Activated T-helper 1 cell treated with anti-CD3 and anti-CD28 coated beads, Interleukin-12 subunit alpha, Interleukin-12 subunit beta, Interleukin-2, Interleukin-4 antibody, amounts not matched to agents 30 ng/mL and 10 ng/mL and 1 ng/mL, durations not matched to agents 14 hours and 24 hours and 36 hours (primary cell): ENCODE results near the gene GNG8. TPM values are rescaled to one million over a fixed set of nuclear protein-coding genes. Genes with fewer than 3 reads are reported as not detected.
A peak's percentile ranks its signal among the peaks of the same experiment; 100 is the strongest.
"Not testable (repeated sequence)": the region's sequence is repeated elsewhere in the genome, so short reads cannot be mapped to it uniquely, and the experiment has no call there.

ENCODE experiments used
- DNase-seq: peaks from one replicate; pipeline ENCODE4 v3.0.0; 2021; ENCODE audit warnings: low spot score
- H3K27ac Mint-ChIP-seq: one replicate; pipeline ENCODE4 v1.8.0; 2021; ENCODE audit warnings: mild to moderate bottlenecking, mixed read lengths
- H3K27me3 Mint-ChIP-seq: one replicate; pipeline ENCODE4 v1.8.0; 2022; ENCODE audit warnings: mild to moderate bottlenecking, moderate library complexity, mixed read lengths; ENCODE audit not compliant: insufficient read depth
- H3K36me3 Mint-ChIP-seq: one replicate; pipeline ENCODE4 v1.8.0; 2021; ENCODE audit warnings: low read depth, mixed read lengths
- H3K4me1 Mint-ChIP-seq: one replicate; pipeline ENCODE4 v1.8.0; 2021; ENCODE audit warnings: low read depth, mixed read lengths
- H3K4me3 Mint-ChIP-seq: one replicate; pipeline ENCODE4 v1.8.0; 2021; ENCODE audit warnings: mild to moderate bottlenecking, moderate library complexity, mixed read lengths
- H3K9me3 Mint-ChIP-seq: one replicate; pipeline ENCODE4 v1.8.0; 2021; ENCODE audit warnings: mixed read lengths
- intact Hi-C: fragments of 100-400 bp; cut with micrococcal nuclease; formaldehyde crosslinking; loops from one replicate; pipeline ENCODE4 v1.15.1; 2024
- total RNA-seq: library from RNA; stranded (reverse); gene quantifications from 2 replicates; pipeline ENCODE4 v1.2.3, GENCODE V29; 2022

GNG8 gene
- total RNA-seq, 1 donor from 2014 or later: 18.6 TPM

DNA sequence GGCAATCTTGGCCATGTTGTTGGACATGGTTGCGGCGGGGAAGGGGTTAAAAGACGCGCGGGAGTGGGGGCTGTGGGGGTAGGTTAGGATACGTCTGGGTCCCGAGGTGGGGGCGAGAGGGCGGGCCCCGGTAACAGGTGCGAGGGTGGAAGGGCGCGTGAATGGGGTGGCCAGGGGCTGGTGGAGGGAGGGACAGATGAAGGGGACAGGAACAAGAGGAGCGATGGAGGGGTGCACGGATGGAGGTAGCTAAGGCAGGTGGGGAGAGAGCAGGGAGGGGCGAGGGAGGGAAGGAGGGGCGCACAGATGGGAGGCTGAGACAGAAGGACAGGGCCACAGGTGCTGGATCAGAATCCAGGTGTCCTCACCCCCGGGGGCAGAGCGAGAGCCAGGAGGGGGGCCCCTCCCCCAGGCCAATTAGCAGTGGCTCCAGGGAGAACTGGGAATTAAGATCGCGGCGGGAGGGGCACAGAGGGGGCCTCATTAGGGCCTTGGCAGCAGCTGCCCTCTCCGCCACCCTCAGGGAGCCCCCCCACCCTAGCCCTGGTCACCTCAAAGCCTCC lies 1.3 kb downstream of the GNG8 start:
- intact Hi-C loops: loop anchor here (1.0 kb wide), 8 partner anchors 9 to 640 kb away; partner anchors contain the start of genes DACT3, INAFM1, PRKD2 and PTGIR

GRCh38 chr19:46634045-46634655 lies 1.9 kb downstream of the GNG8 start:
- intact Hi-C loops: loop anchor here (1.0 kb wide), 8 partner anchors 9 to 640 kb away; partner anchors contain the start of genes DACT3, INAFM1, PRKD2 and PTGIR
- peak overlapping the region; percentile 85 for H3K4me3 Mint-ChIP-seq
- H3K27ac Mint-ChIP-seq: peak overlapping the region; percentile 75

More for the DNA sequence above, 1.3 kb downstream of the GNG8 start:
- H3K27me3 Mint-ChIP-seq: peaks cover 2% of the 10 kb centered on the region
- no peaks in the 10 kb centered on the region for H3K9me3 Mint-ChIP-seq
- H3K36me3 Mint-ChIP-seq: peaks cover 4% of the 10 kb centered on the region
- H3K4me1 Mint-ChIP-seq: peaks cover 11% of the 10 kb centered on the region
- no peak for DNase-seq
- peak overlapping the region; percentile 85 for H3K4me3 Mint-ChIP-seq
- no peak overlapping the region for H3K27ac Mint-ChIP-seq

GRCh38 chr19:46633130-46633529 lies 2.9 kb downstream of the GNG8 start:
- intact Hi-C loops: no loop called here
- peaks cover 11% of the 10 kb centered on the region for H3K4me1 Mint-ChIP-seq
- no peak for DNase-seq
- H3K36me3 Mint-ChIP-seq: peaks cover 4% of the 10 kb centered on the region
- peak overlapping the region; percentile 56 for H3K27ac Mint-ChIP-seq
- no peaks in the 10 kb centered on the region for H3K9me3 Mint-ChIP-seq
- H3K27me3 Mint-ChIP-seq: peaks cover 2% of the 10 kb centered on the region
- H3K4me3 Mint-ChIP-seq: peak overlapping the region; percentile 85

More at GRCh38 chr19:46634045-46634655, 1.9 kb downstream of the GNG8 start:
- peaks cover 11% of the 10 kb centered on the region for H3K4me1 Mint-ChIP-seq
- peaks cover 4% of the 10 kb centered on the region for H3K36me3 Mint-ChIP-seq
- no peaks in the 10 kb centered on the region for H3K9me3 Mint-ChIP-seq
- peak; percentile 94 for DNase-seq
- H3K27me3 Mint-ChIP-seq: peaks cover 2% of the 10 kb centered on the region

GRCh38 chr19:46631481-46631880 lies 4.5 kb downstream of the GNG8 start:
- H3K27ac Mint-ChIP-seq: no peak overlapping the region
- H3K4me1 Mint-ChIP-seq: peaks cover 11% of the 10 kb centered on the region
- intact Hi-C loops: no loop called here
- peaks cover 2% of the 10 kb centered on the region for H3K27me3 Mint-ChIP-seq
- no peaks in the 10 kb centered on the region for H3K9me3 Mint-ChIP-seq
- H3K36me3 Mint-ChIP-seq: peaks cover 4% of the 10 kb centered on the region
- H3K4me3 Mint-ChIP-seq: no peak overlapping the region
- DNase-seq: no peak

GRCh38 chr19:46630586-46631205 lies 5.3 kb downstream of the GNG8 start:
- H3K4me1 Mint-ChIP-seq: peaks cover 11% of the 10 kb centered on the region
- H3K27me3 Mint-ChIP-seq: peaks cover 2% of the 10 kb centered on the region
- H3K36me3 Mint-ChIP-seq: peaks cover 4% of the 10 kb centered on the region
- no peak for DNase-seq
- intact Hi-C loops: no loop called here
- no peak overlapping the region for H3K27ac Mint-ChIP-seq
- H3K4me3 Mint-ChIP-seq: no peak overlapping the region
- no peaks in the 10 kb centered on the region for H3K9me3 Mint-ChIP-seq

DNA sequence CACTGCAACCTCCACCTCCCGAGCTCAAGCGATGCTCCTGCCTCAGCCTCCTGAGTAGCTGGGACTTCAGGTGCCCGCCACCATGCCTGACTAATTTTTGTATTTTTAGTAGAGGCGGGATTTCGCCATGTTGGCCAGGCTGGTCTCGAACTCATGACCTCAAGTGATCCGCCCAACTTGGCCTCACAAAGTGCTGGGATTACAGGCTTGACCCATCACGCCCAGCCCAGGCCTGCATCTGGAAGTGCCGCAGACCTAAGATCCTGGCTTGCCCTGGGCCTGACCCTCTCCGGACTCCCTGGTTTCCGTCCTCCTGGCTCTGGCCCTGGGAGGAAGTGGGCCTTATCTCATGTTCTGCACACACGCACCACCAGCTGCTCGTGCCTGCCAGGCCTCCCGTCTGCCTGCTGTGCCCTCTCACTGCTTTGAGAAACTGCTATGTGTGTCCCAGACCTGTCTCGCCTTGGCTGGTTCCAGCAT lies 6.4 kb downstream of the GNG8 start:
- H3K4me1 Mint-ChIP-seq: peaks cover 21% of the 10 kb centered on the region
- peaks cover 11% of the 10 kb centered on the region for H3K36me3 Mint-ChIP-seq
- intact Hi-C loops: no loop called here
- peaks cover 2% of the 10 kb centered on the region for H3K27me3 Mint-ChIP-seq
- H3K9me3 Mint-ChIP-seq: no peaks in the 10 kb centered on the region
- DNase-seq: no peak
- peak overlapping the region; percentile 62 for H3K27ac Mint-ChIP-seq
- no peak overlapping the region for H3K4me3 Mint-ChIP-seq

- H3K4me3 Mint-ChIP-seq, intact Hi-C loops, H3K27me3 Mint-ChIP-seq, H3K27ac Mint-ChIP-seq, H3K9me3 Mint-ChIP-seq, DNase-seq: not testable (repeated sequence)
- peaks cover 14% of the 10 kb centered on the region for H3K36me3 Mint-ChIP-seq
- H3K4me1 Mint-ChIP-seq: peaks cover 25% of the 10 kb centered on the region
Measured at GRCh38 chr19:46628970-46629369, 7.0 kb downstream of the GNG8 start.

- Mint-ChIP-seq H3K36me3 (peaks cover 24% of the 10 kb centered on the region), H3K9me3 (no peaks in the 10 kb centered on the region), H3K4me1 (peaks cover 26% of the 10 kb centered on the region), H3K4me3 (no peak overlapping the region), H3K27me3 (no peaks in the 10 kb centered on the region), H3K27ac (peak overlapping the region; percentile 5)
- intact Hi-C loops: no loop called here
- no peak for DNase-seq
Measured at GRCh38 chr19:46626446-46626845, 9.6 kb downstream of the GNG8 start.

- H3K27ac Mint-ChIP-seq: peak overlapping the region; percentile 98
- H3K27me3 Mint-ChIP-seq: no peaks in the 10 kb centered on the region
- H3K9me3 Mint-ChIP-seq: no peaks in the 10 kb centered on the region
- intact Hi-C loops: loop anchor here (1.0 kb wide), 1 partner anchor 9 kb away; no protein-coding TSS in a partner anchor
- peaks cover 33% of the 10 kb centered on the region for H3K4me1 Mint-ChIP-seq
- H3K4me3 Mint-ChIP-seq: peak overlapping the region; percentile 96
- DNase-seq: no peak
- peaks cover 30% of the 10 kb centered on the region for H3K36me3 Mint-ChIP-seq
Measured at GRCh38 chr19:46625731-46626130, 10.3 kb downstream of the GNG8 start.

DNA sequence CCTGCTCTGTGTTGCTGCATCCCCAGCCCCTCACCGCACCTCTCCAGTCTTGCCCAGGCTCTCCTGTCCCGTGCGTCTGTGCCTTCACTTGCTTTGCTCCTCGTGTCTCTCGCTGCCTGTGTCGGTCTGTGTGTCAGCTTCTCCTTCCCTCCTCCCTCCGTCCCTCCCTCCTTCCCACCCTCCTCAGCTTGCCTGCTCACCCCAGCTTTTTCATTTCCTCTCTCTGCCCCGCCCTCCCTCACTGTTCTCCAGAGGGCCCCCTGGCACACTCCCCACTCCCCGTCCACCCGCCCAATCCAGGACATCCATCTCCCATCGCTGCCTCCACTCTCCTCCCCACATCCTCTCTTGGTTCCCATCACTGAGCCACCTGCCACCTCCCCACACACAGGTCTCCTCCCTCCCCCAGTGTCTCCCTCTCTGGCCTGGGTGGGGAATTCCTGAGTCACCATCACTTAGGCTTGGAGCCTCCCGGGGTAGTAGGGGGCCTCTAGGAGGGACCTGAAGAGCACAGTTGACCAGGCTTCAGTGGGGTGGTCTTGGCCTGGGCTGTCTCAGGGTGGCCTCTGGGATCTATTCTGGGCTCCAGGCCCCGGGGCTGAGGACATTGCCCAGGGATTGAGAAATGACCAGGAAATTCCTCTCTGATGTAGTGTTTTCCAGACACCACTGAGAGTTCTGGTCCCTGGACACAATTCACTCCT lies 10.9 kb downstream of the GNG8 start, which contains the start of gene PTGIR:
PTGIR (minus strand) TSS at position 132 of the 704 bp plus-strand sequence. CDS start 864 bp downstream, outside the sequence.
- Mint-ChIP-seq H3K4me1 (peaks cover 39% of the 10 kb centered on the region), H3K27ac (peak within 1 kb of the TSS; percentile 98), H3K27me3 (no peaks in the 10 kb centered on the region), H3K36me3 (peaks cover 37% of the 10 kb centered on the region), H3K9me3 (no peaks in the 10 kb centered on the region), H3K4me3 (peak within 1 kb of the TSS; percentile 96)
- intact Hi-C loops: loop anchor here (1.0 kb wide), 1 partner anchor 9 kb away; no protein-coding TSS in a partner anchor
- no peak for DNase-seq

- Mint-ChIP-seq H3K4me3 (peak overlapping the region; percentile 96), H3K9me3 (no peaks in the 10 kb centered on the region), H3K36me3 (peaks cover 43% of the 10 kb centered on the region), H3K4me1 (peaks cover 50% of the 10 kb centered on the region), H3K27me3 (no peaks in the 10 kb centered on the region), H3K27ac (peak overlapping the region; percentile 98)
- intact Hi-C loops: no loop called here
- DNase-seq: no peak
Measured at GRCh38 chr19:46623915-46624502, 12.0 kb downstream of the GNG8 start.

- Mint-ChIP-seq H3K27ac (peak overlapping the region; percentile 89), H3K36me3 (peaks cover 43% of the 10 kb centered on the region), H3K4me1 (peaks cover 62% of the 10 kb centered on the region), H3K27me3 (no peaks in the 10 kb centered on the region), H3K4me3 (peak overlapping the region; percentile 94), H3K9me3 (no peaks in the 10 kb centered on the region)
- DNase-seq: no peak
- intact Hi-C loops: no loop called here
Measured at GRCh38 chr19:46622118-46622446, 13.9 kb downstream of the GNG8 start.
